Adrenal gland (tissue), 12 donors: ENCODE measurements around the gene MECR. TPM values are rescaled to one million over a fixed set of nuclear protein-coding genes. Genes with fewer than 3 reads are reported as not detected.

ENCODE experiments used
- DNase-seq, 7 donors: peaks; one replicate each; pipeline ENCODE4 v3.0.0-alpha.2; 2019 to 2020
- H3K27ac ChIP-seq, 5 donors: fragments of 200-600 bp; sonication (generic) in 4 of 5; 1 replicate in 3 of 5; 2 replicates in 2 of 5; pipeline versions ENCODE4 v1.5.1 to v1.8.0; 2016 to 2020; ENCODE audit warnings: mild to moderate bottlenecking in 1 of 5
- H3K27me3 ChIP-seq: fragments of 200-600 bp; 2 replicates; pipeline ENCODE4 v1.8.0; 2021
- H3K36me3 ChIP-seq, 2 donors: fragments of 200-600 bp; replicated peaks in 1 of 2; 1 replicate in 1 of 2; 2 replicates in 1 of 2; pipeline versions ENCODE4 v1.5.1 to v1.8.0; 2018 to 2022
- H3K4me1 ChIP-seq, 2 donors: fragments of 200-600 bp; replicated peaks in 1 of 2; 1 replicate in 1 of 2; 2 replicates in 1 of 2; pipeline versions ENCODE4 v1.5.1 to v1.8.0; 2018 to 2021
- H3K4me3 ChIP-seq, 4 donors: fragments of 200-600 bp; sonication (generic) in 3 of 4; one replicate each; pipeline ENCODE4 v1.5.1; 2016 to 2018
- H3K9me3 ChIP-seq, 3 donors: fragments of 200-600 bp; sonication (generic) in 1 of 3; replicated peaks in 1 of 3; 1 replicate in 2 of 3; 2 replicates in 1 of 3; pipeline versions ENCODE4 v1.5.1 to v1.8.0; 2016 to 2021
- CTCF ChIP-seq, 6 experiments: fragments of 450-650 bp in 4 of 6; fragments of 200-600 bp in 2 of 6; sonication (generic) in 1 of 6; IDR thresholded peaks; 1 replicate in 5 of 6; 2 replicates in 1 of 6; pipeline versions ENCODE4 v1.5.1 to v1.8.0; 2016 to 2021; ENCODE audit warnings: antibody characterized with exemption in 6 of 6, mild to moderate bottlenecking in 2 of 6, moderate library complexity in 1 of 6
- POLR2A ChIP-seq, 2 donors: fragments of 450-650 bp; IDR thresholded peaks; one replicate each; pipeline ENCODE4 v1.6.1; 2017; ENCODE audit warnings: antibody characterized with exemption in 2 of 2, mild to moderate bottlenecking in 2 of 2, moderate library complexity in 1 of 2
- WGBS, 4 donors: extraction: QIAGEN DNeasy Blood & Tissue Kit in 2 of 4; methylation state at CpG; one replicate each; pipeline versions ENCODE4 v1.1.5 to v1.1.7; 2013 to 2017; 5-methylcytosine and 5-hydroxymethylcytosine counted together
- intact Hi-C, 2 donors: fragments of 100-400 bp; cut with DNase I; formaldehyde crosslinking; loops; one replicate each; pipeline versions ENCODE4 v1.14.1 to v1.15.0; 2022 to 2023
- polyA plus RNA-seq, 3 donors: library from polyadenylated mRNA; stranded (reverse); fragments of 200-250 nt in 2 of 3; fragments of 350-450 nt in 1 of 3; fragmentation: Illumina TruSeq in 1 of 3; extraction: RNeasy Lipid Tissue Mini Kit (QIAGEN cat#74804) in 1 of 3; gene quantifications; one replicate each; pipeline ENCODE4 v1.2.3, GENCODE V29; 2013 to 2014
- total RNA-seq, 9 donors: library from RNA; depleted of rRNA in 4 of 9; stranded (reverse); fragments of >200 nt in 4 of 9; fragments of 120-200 nt in 1 of 9; fragmentation: NEBNext Ultra II Directional in 1 of 9; extraction: Animal tissue kit (Norgen Biotek cat#: 25700) in 1 of 9; gene quantifications; one replicate each; pipeline versions ENCODE4 v1.1.0 to v1.2.4, GENCODE V29; 2013 to 2023
- donor health status: healthy with polysubstance abuse.
- donor health status: Bipolar disorder and iron deficiency.
- donor health status: DM: yes; HTN: yes; CAD: no.
- donor health status: DM: no; HTN: no; CAD: no.
- donor health status: DM: no; HTN: no; CAD: no.
- donor health status: DM: yes; HTN: yes; CAD: no.

The MECR gene
- total and polyA plus RNA-seq, 12 donors: 26.1 to 53.1 (median 33.5) TPM

- H3K27ac ChIP-seq: no peak overlapping the region
These were observed 40.3 kb upstream of the MECR start for GRCh38 chr1:29270929-29271521.

GRCh38 chr1:29269382-29269781 lies 38.6 kb upstream of the MECR start:
- intact Hi-C loops: no loop called here
- 57 to 65% (median 59%) methylated on average over 7 to 8 of the region's 8 CpGs for WGBS, 4 donors
- no peak for DNase-seq
- Histone ChIP-seq H3K4me3 (no peak overlapping the region), H3K4me1 (no peaks in the 10 kb centered on the region), H3K27ac (no peak overlapping the region), H3K36me3 (no peaks in the 10 kb centered on the region), H3K27me3 (no peaks in the 10 kb centered on the region), H3K9me3 (no peaks in the 10 kb centered on the region)
- TF ChIP-seq POLR2A (IDR thresholded peaks at IDR 0.05) (no peak), CTCF (IDR thresholded peaks at IDR 0.05) (no peak)

More at GRCh38 chr1:29270929-29271521, 40.3 kb upstream of the MECR start:
- DNase-seq: no peak
- Histone ChIP-seq H3K36me3 (no peaks in the 10 kb centered on the region), H3K4me1 (no peaks in the 10 kb centered on the region), H3K27me3 (no peaks in the 10 kb centered on the region), H3K4me3 (no peak overlapping the region), H3K9me3 (no peaks in the 10 kb centered on the region)
- WGBS, 4 donors: 42 to 45% (median 43%) methylated on average over 3 of the region's 3 CpGs
- intact Hi-C loops: no loop called here
- no peak for TF ChIP-seq POLR2A (IDR thresholded peaks at IDR 0.05)
- TF ChIP-seq CTCF (IDR thresholded peaks at IDR 0.05): no peak

GRCh38 chr1:29267321-29268070 lies 36.8 kb upstream of the MECR start:
- WGBS, 4 donors: 75 to 81% (median 75%) methylated on average over 9 of the region's 9 CpGs
- no peak for DNase-seq
- Histone ChIP-seq H3K4me1 (no peaks in the 10 kb centered on the region), H3K36me3 (no peaks in the 10 kb centered on the region), H3K4me3 (no peak overlapping the region), H3K27me3 (no peaks in the 10 kb centered on the region), H3K27ac (no peak overlapping the region), H3K9me3 (no peaks in the 10 kb centered on the region)
- intact Hi-C loops: no loop called here
- TF ChIP-seq CTCF (IDR thresholded peaks at IDR 0.05) (no peak), POLR2A (IDR thresholded peaks at IDR 0.05) (no peak)

- WGBS, 4 donors: 94 to 97% (median 95%) methylated on average over 3 of the region's 3 CpGs
- TF ChIP-seq CTCF (IDR thresholded peaks at IDR 0.05) (no peak), POLR2A (IDR thresholded peaks at IDR 0.05) (no peak)
- intact Hi-C loops: no loop called here
These were observed 36.2 kb upstream of the MECR start for GRCh38 chr1:29266912-29267311.

More at GRCh38 chr1:29266912-29267311, 36.2 kb upstream of the MECR start:
- no peaks in the 10 kb centered on the region for H3K27me3 ChIP-seq
- DNase-seq: no peak
- no peaks in the 10 kb centered on the region for H3K4me1 ChIP-seq
- no peak overlapping the region for H3K4me3 ChIP-seq
- H3K36me3 ChIP-seq: no peaks in the 10 kb centered on the region
- no peaks in the 10 kb centered on the region for H3K9me3 ChIP-seq
- no peak overlapping the region for H3K27ac ChIP-seq
